ENCODE data around the gene C13orf46. TPM values are rescaled to one million over a fixed set of nuclear protein-coding genes. Genes with fewer than 3 reads are reported as not detected.
A peak's percentile ranks its signal among the peaks of the same experiment; 100 is the strongest.

C13orf46 gene
- polyA plus RNA-seq, 2 of the 4 experiments (the other 2 are of a cell fraction): 0.05 to 0.13 TPM

- TF ChIP-seq CBX2 (IDR thresholded peaks at IDR 0.05; ENCODE audit: borderline replicate concordance, low read depth): no peak
- TF ChIP-seq HDAC2 (IDR thresholded peaks at IDR 0.05): no peak
- no peak for TF ChIP-seq BHLHE40 (IDR thresholded peaks at IDR 0.05; ENCODE audit: low read depth, low read length)
Measured at GRCh38 chr13:113981611-113982295, 7.9 kb upstream of the C13orf46 start (continued).

DNA sequence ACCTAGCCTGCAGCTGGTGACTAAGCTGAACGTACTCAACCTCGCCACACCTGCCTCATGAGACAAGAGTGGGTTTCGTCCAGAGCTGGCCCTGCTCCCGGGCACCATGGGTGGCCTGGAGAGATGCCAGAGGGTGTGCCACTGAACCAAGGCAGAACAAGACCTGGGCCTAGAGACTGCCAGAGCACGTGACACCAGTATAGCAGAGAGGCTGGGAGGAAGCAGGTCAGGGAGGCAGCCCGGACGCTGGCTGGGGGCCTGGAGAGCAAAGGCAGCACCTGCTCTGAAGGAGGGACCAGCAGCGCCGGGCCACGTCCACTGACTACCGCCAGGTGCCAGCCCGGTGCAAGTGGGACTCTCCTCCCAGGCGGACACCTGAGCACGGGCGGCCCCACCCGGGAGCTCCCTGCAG, 7.3 kb upstream of the C13orf46 start:
- FAIRE-seq: no peak
- 36% methylated on average over 6 of the region's 16 CpGs for WGBS (ENCODE audit: missing lambda C conversion rate)
- Histone ChIP-seq H3K4me2 (0 out of 3 replicates have a peak overlapping the region, but pooled peaks have one; percentile 21), H3K4me1 (peaks cover 24% of the 10 kb centered on the region), H3K4me3 (no peak overlapping the region), H3K27ac (peak overlapping the region; percentile 32 to 73; a peak in 4 of 6 replicates), H3K9me3 (no peaks in the 10 kb centered on the region)
- POLR2A ChIA-PET: no interaction called here
- CTCF ChIA-PET: interaction anchor here (0.9 to 1.2 kb wide), 3 partner anchors 8 to 64 kb away, joined by 3 read pairs; no protein-coding TSS in a partner anchor
- ATAC-seq: peak; percentile 45 to 66; a peak in 4 of 6 replicates
- peak; percentile 9 to 59 for DNase-seq (ENCODE audit: low read depth in 1 of 2, low spot score in 1 of 2)
- 0 out of 2 replicates have a peak, but pooled peaks have one; percentile 38 for TF ChIP-seq USF2 (IDR thresholded peaks at IDR 0.05)
- no peak for TF ChIP-seq JUN (IDR thresholded peaks at IDR 0.05)

- peak overlapping the region; percentile 38 to 65; a peak in 3 of 6 replicates for H3K27ac ChIP-seq
- peaks cover 24% of the 10 kb centered on the region for H3K4me1 ChIP-seq
- POLR2A ChIA-PET: no interaction called here
- no peak for TF ChIP-seq CHD4 (IDR thresholded peaks at IDR 0.05; ENCODE audit: borderline replicate concordance)
- TF ChIP-seq, protein P1, sequence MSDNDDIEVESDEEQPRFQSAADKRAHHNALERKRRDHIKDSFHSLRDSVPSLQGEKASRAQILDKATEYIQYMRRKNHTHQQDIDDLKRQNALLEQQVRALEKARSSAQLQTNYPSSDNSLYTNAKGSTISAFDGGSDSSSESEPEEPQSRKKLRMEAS (IDR thresholded peaks at IDR 0.05): no peak
- TF ChIP-seq, protein P2, sequence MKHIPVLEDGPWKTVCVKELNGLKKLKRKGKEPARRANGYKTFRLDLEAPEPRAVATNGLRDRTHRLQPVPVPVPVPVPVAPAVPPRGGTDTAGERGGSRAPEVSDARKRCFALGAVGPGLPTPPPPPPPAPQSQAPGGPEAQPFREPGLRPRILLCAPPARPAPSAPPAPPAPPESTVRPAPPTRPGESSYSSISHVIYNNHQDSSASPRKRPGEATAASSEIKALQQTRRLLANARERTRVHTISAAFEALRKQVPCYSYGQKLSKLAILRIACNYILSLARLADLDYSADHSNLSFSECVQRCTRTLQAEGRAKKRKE (CRISPR knock-in tag; IDR thresholded peaks at IDR 0.05; ENCODE audit: low read depth): no peak
- no peak for TF ChIP-seq RFX5 (IDR thresholded peaks at IDR 0.05)
- TF ChIP-seq ZSCAN20 (CRISPR knock-in tag; IDR thresholded peaks at IDR 0.05): no peak
- no peak for TF ChIP-seq HES2 (IDR thresholded peaks at IDR 0.05)
- TF ChIP-seq RARB (CRISPR knock-in tag; IDR thresholded peaks at IDR 0.05): no peak
- TF ChIP-seq SREBF2 (IDR thresholded peaks at IDR 0.05): no peak
- no peak for TF ChIP-seq EHMT2 (IDR thresholded peaks at IDR 0.05; ENCODE audit: low read depth)
- no peak for TF ChIP-seq RNF2 (IDR thresholded peaks at IDR 0.05; ENCODE audit: borderline replicate concordance, low read depth)
- TF ChIP-seq FOSL2 (IDR thresholded peaks at IDR 0.05): no peak
- no peak for TF ChIP-seq FOSL2 (CRISPR knock-in tag; IDR thresholded peaks at IDR 0.05)
- no peak for TF ChIP-seq HOXB13 (CRISPR knock-in tag; IDR thresholded peaks at IDR 0.05; ENCODE audit: low read depth)
- TF ChIP-seq EP300 (IDR thresholded peaks at IDR 0.05): no peak
- no peak for TF ChIP-seq HDAC2 (IDR thresholded peaks at IDR 0.05)
- TF ChIP-seq KDM1A (IDR thresholded peaks at IDR 0.05; ENCODE audit: low read depth): no peak
- no peaks in the 10 kb centered on the region for H3K9me3 ChIP-seq
- no peak for DNase-seq (ENCODE audit: low read depth in 1 of 2, low spot score in 1 of 2)
- FAIRE-seq: no peak
- no peak overlapping the region for H3K4me3 ChIP-seq
- no peak for ATAC-seq
- WGBS (ENCODE audit: missing lambda C conversion rate): 91% methylated on average over 12 of the region's 12 CpGs
- CTCF ChIA-PET: no interaction called here
- H3K4me2 ChIP-seq: peak overlapping the region; percentile 21; the same call in 1 of the 3 replicates
Measured at GRCh38 chr13:113980489-113981064, 6.7 kb upstream of the C13orf46 start.
